Caco-2 (cell line): ENCODE results near the gene LGALS16. TPM values are rescaled to one million over a fixed set of nuclear protein-coding genes. Genes with fewer than 3 reads are reported as not detected.

Experiments
- BruUV-seq: library from RNA; stranded (reverse); fragments of 400-500 nt; replicated peaks from 2 replicates; lab custom pipeline; 2021; lab: Mats Ljungman, UMichigan
- CTCF ChIA-PET: fragments of 300-600 bp; sonication (Branson Sonifier 250); formaldehyde crosslinking; loops from one replicate; lab custom pipeline; 2022; ENCODE audit warnings: antibody characterized with exemption; lab: Charles Lee
- POLR2A ChIA-PET: fragments of 300-600 bp; sonication (Branson Sonifier 250); formaldehyde crosslinking; loops from one replicate; lab custom pipeline; 2022; ENCODE audit warnings: antibody characterized with exemption; lab: Charles Lee
- DNase-seq, 2 experiments: peaks; one replicate each; pipeline versions ENCODE4 v3.0.0 to v3.0.0-alpha.2; 2020 to 2022
- H3K27me3 ChIP-seq: replicated peaks from 2 replicates; pipeline ENCODE4 v1.6.0; 2011; ENCODE audit warnings: low read length; ENCODE audit not compliant: control insufficient read depth, insufficient read depth
- H3K36me3 ChIP-seq: 2 replicates; pipeline ENCODE4 v1.5.1; 2011; ENCODE audit warnings: low read length; ENCODE audit not compliant: control insufficient read depth, insufficient read depth
- H3K4me1 ChIP-seq: fragments of 250-450 bp; sonication (Bioruptor Pico); 2 replicates; pipeline ENCODE4 v1.5.1; 2020; ENCODE audit warnings: mild to moderate bottlenecking
- H3K4me3 ChIP-seq: 2 replicates; pipeline ENCODE4 v1.5.1; 2011; ENCODE audit warnings: low read depth, mild to moderate bottlenecking, control low read depth, low read length
- H3K9me3 ChIP-seq: fragments of 250-450 bp; sonication (Bioruptor Pico); 2 replicates; pipeline ENCODE4 v1.5.1; 2020; ENCODE audit warnings: mild to moderate bottlenecking, moderate library complexity
- H3K27ac Mint-ChIP-seq: one replicate; pipeline ENCODE4 v1.8.0; 2022; ENCODE audit warnings: mixed read lengths; ENCODE audit not compliant: unreplicated experiment
- H3K27me3 Mint-ChIP-seq: one replicate; pipeline ENCODE4 v1.8.0; 2022; ENCODE audit warnings: mixed read lengths; ENCODE audit not compliant: insufficient read depth, unreplicated experiment
- H3K36me3 Mint-ChIP-seq: one replicate; pipeline ENCODE4 v1.8.0; 2022; ENCODE audit warnings: mild to moderate bottlenecking, mixed read lengths; ENCODE audit not compliant: insufficient read depth, unreplicated experiment
- H3K4me1 Mint-ChIP-seq: one replicate; pipeline ENCODE4 v1.8.0; 2022; ENCODE audit warnings: low read depth, mixed read lengths; ENCODE audit not compliant: unreplicated experiment
- H3K4me3 Mint-ChIP-seq: one replicate; pipeline ENCODE4 v1.8.0; 2022; ENCODE audit warnings: mild to moderate bottlenecking, moderate library complexity, mixed read lengths; ENCODE audit not compliant: unreplicated experiment
- H3K9me3 Mint-ChIP-seq: one replicate; pipeline ENCODE4 v1.8.0; 2022; ENCODE audit warnings: mixed read lengths; ENCODE audit not compliant: unreplicated experiment
- intact Hi-C: fragments of 100-400 bp; cut with micrococcal nuclease; formaldehyde crosslinking; loops from one replicate; pipeline ENCODE4 v1.10.0; 2022; ENCODE audit not compliant: unreplicated experiment
- total RNA-seq: library from RNA; stranded (reverse); gene quantifications from 2 replicates; pipeline ENCODE4 v1.2.3, GENCODE V29; 2022
- TF ChIP-seq, protein P1 (sequence below), 2 experiments: fragments of 200-600 bp in 1 of 2; IDR thresholded peaks; 1 replicate in 1 of 2; 2 replicates in 1 of 2; pipeline versions ENCODE4 v1.5.1 to v1.8.0; 2011 to 2022; ENCODE audit warnings: antibody characterized with exemption in 1 of 2, control low read depth in 1 of 2, inconsistent platforms in 1 of 2, low read depth in 1 of 2, low read length in 1 of 2, mild to moderate bottlenecking in 1 of 2, moderate library complexity in 1 of 2; ENCODE audit not compliant: insufficient read depth in 1 of 2, severe bottlenecking in 1 of 2, unreplicated experiment in 1 of 2

The LGALS16 gene
- total RNA-seq, 1 experiment from 2014 or later: not detected

GRCh38 chr19:39705578-39706188, 50.0 kb downstream of the LGALS16 start:
- no peaks in the 10 kb centered on the region for H3K9me3 Mint-ChIP-seq
- H3K4me3 Mint-ChIP-seq: no peak overlapping the region
- H3K36me3 Mint-ChIP-seq: no peaks in the 10 kb centered on the region
- H3K4me3 ChIP-seq: no peak overlapping the region
- H3K27me3 Mint-ChIP-seq: no peaks in the 10 kb centered on the region
- no peaks in the 10 kb centered on the region; the same call in 1 of the 2 replicates for H3K9me3 ChIP-seq
- no peaks in the 10 kb centered on the region for H3K36me3 ChIP-seq
- intact Hi-C loops: no loop called here
- no TSS peak for BruUV-seq
- CTCF ChIA-PET: no interaction called here
- no peak for DNase-seq
- peaks cover 21% of the 10 kb centered on the region for H3K4me1 ChIP-seq
- H3K27ac Mint-ChIP-seq: no peak overlapping the region
- H3K27me3 ChIP-seq: no peaks in the 10 kb centered on the region
- POLR2A ChIA-PET: no interaction called here
- H3K4me1 Mint-ChIP-seq: peaks cover 31% of the 10 kb centered on the region
- TF ChIP-seq, protein P1, sequence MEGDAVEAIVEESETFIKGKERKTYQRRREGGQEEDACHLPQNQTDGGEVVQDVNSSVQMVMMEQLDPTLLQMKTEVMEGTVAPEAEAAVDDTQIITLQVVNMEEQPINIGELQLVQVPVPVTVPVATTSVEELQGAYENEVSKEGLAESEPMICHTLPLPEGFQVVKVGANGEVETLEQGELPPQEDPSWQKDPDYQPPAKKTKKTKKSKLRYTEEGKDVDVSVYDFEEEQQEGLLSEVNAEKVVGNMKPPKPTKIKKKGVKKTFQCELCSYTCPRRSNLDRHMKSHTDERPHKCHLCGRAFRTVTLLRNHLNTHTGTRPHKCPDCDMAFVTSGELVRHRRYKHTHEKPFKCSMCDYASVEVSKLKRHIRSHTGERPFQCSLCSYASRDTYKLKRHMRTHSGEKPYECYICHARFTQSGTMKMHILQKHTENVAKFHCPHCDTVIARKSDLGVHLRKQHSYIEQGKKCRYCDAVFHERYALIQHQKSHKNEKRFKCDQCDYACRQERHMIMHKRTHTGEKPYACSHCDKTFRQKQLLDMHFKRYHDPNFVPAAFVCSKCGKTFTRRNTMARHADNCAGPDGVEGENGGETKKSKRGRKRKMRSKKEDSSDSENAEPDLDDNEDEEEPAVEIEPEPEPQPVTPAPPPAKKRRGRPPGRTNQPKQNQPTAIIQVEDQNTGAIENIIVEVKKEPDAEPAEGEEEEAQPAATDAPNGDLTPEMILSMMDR (IDR thresholded peaks at IDR 0.05; ENCODE audit: insufficient read depth in 1 of 2, low read depth in 1 of 2, low read length in 1 of 2, severe bottlenecking in 1 of 2, unreplicated experiment in 1 of 2): no peak

GRCh38 chr19:39708594-39708993, 52.9 kb downstream of the LGALS16 start:
- no peak for DNase-seq
- TF ChIP-seq, protein P1 (IDR thresholded peaks at IDR 0.05; ENCODE audit: insufficient read depth in 1 of 2, low read depth in 1 of 2, low read length in 1 of 2, severe bottlenecking in 1 of 2, unreplicated experiment in 1 of 2): no peak
- no peaks in the 10 kb centered on the region for H3K27me3 ChIP-seq
- Mint-ChIP-seq H3K4me1 (peaks cover 31% of the 10 kb centered on the region), H3K27ac (no peak overlapping the region), H3K4me3 (no peak overlapping the region), H3K9me3 (no peaks in the 10 kb centered on the region), H3K36me3 (no peaks in the 10 kb centered on the region), H3K27me3 (no peaks in the 10 kb centered on the region)
- BruUV-seq: no TSS peak
- peaks cover 21% of the 10 kb centered on the region for H3K4me1 ChIP-seq
- intact Hi-C loops: no loop called here
- H3K9me3 ChIP-seq: no peaks in the 10 kb centered on the region
- ChIA-PET POLR2A (no interaction called here), CTCF (no interaction called here)
- H3K4me3 ChIP-seq: no peak overlapping the region
- H3K36me3 ChIP-seq: no peaks in the 10 kb centered on the region

GRCh38 chr19:39709026-39709872, 53.5 kb downstream of the LGALS16 start:
- CTCF ChIA-PET: no interaction called here
- H3K4me1 ChIP-seq: peaks cover 21% of the 10 kb centered on the region
- DNase-seq: peak in 1 of 2 experiments; percentile 37

More at GRCh38 chr19:39709026-39709872, 53.5 kb downstream of the LGALS16 start:
- Mint-ChIP-seq H3K27me3 (no peaks in the 10 kb centered on the region), H3K4me3 (no peak overlapping the region), H3K36me3 (no peaks in the 10 kb centered on the region), H3K27ac (no peak overlapping the region), H3K9me3 (no peaks in the 10 kb centered on the region), H3K4me1 (peaks cover 26% of the 10 kb centered on the region)
- intact Hi-C loops: no loop called here
- POLR2A ChIA-PET: no interaction called here
- no peaks in the 10 kb centered on the region for H3K36me3 ChIP-seq
- TF ChIP-seq, protein P1 (IDR thresholded peaks at IDR 0.05; ENCODE audit: insufficient read depth in 1 of 2, low read depth in 1 of 2, low read length in 1 of 2, severe bottlenecking in 1 of 2, unreplicated experiment in 1 of 2): no peak
- no peak overlapping the region for H3K4me3 ChIP-seq
- H3K27me3 ChIP-seq: no peaks in the 10 kb centered on the region
- H3K9me3 ChIP-seq: no peaks in the 10 kb centered on the region
- no TSS peak for BruUV-seq

Other genes with a start within 250 kb of the LGALS16 start
- gene ZFP36, start 249.1 kb upstream of the LGALS16 start, total RNA-seq: 25.8 and 29.7 TPM in 2 replicates
- gene PLEKHG2, start 243.2 kb upstream of the LGALS16 start, total RNA-seq: 49.8 and 64.1 TPM in 2 replicates
- gene RPS16, start 220.0 kb upstream of the LGALS16 start, total RNA-seq: 2,801 and 3,019 TPM in 2 replicates
- 171 and 188 TPM in 2 replicates for gene SUPT5H, start 210.3 kb upstream of the LGALS16 start, total RNA-seq
- 152 and 162 TPM in 2 replicates for gene TIMM50, start 175.1 kb upstream of the LGALS16 start, total RNA-seq
- gene DLL3, start 157.0 kb upstream of the LGALS16 start, total RNA-seq: 1.7 and 2.7 TPM in 2 replicates
- gene SELENOV, start 140.8 kb upstream of the LGALS16 start, total RNA-seq: 0.46 and 1.6 TPM in 2 replicates
- gene EID2B, start 123.1 kb upstream of the LGALS16 start, total RNA-seq: 2.1 and 2.8 TPM in 2 replicates
- gene EID2, start 115.8 kb upstream of the LGALS16 start, total RNA-seq: 21.7 and 26.3 TPM in 2 replicates
- not detected in 2 replicates for gene LGALS13, start 53.4 kb upstream of the LGALS16 start, total RNA-seq
- gene LGALS14, start 48.6 kb downstream of the LGALS16 start, total RNA-seq: 1.2 and 2.4 TPM in 2 replicates
- gene CLC, start 82.1 kb downstream of the LGALS16 start, total RNA-seq: not detected in 2 replicates
- gene LEUTX, start 122.9 kb downstream of the LGALS16 start, total RNA-seq: not detected in 2 replicates
- 4.8 and 5.4 TPM in 2 replicates for gene DYRK1B, start 178.2 kb downstream of the LGALS16 start, total RNA-seq
- 374 and 411 TPM in 2 replicates for gene FBL, start 190.5 kb downstream of the LGALS16 start, total RNA-seq